Ecto neural progenitor cell (in vitro differentiated cells): Measurements from ENCODE around the gene ACSL3.

ENCODE experiments used
- DNase-seq: peaks from one replicate; pipeline ENCODE4 v3.0.0-alpha.2; 2018; ENCODE audit warnings: low spot score

Gene ACSL3

DNA sequence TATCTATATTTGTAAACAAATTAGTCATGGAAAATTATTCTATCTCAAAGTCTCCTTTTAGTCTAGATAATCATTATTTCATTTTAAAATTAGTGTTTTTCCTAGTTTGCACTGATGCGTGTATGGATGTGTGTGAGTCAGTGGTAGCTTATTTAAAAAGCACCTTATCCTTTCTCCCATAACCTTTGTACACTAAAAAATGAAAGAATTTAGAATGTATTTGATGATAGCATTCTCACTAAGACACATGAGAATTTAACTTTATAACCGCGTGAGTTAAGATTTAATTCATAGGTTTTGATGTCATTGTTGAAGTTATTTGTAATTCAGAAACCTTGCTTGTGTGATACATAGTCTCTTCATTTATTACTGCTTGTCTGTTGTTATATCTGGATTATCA lies 81.7 kb downstream of the ACSL3 start:
- DNase-seq, result no peak

DNA sequence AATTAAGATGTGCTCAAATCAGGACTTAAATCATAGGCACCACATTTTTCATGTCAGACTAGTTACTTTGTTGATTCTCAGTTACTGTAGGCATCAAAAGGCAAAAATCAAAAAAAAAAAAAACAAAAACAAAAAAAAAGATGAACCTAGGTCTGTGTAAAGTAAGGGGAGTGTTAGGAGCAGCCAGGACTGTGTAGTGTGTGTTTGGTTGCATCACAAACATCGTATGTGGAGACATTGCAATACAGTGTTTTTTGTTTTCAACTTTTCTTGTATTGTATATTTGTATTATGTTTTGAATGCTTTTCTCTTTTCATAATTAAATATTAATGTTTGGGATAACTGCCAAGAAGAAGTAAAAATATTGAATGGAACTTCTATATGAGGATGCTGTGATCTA lies 82.1 kb downstream of the ACSL3 start:
- DNase-seq, result no peak

- DNase-seq, result no peak
Measured at GRCh38 chr2:222943820-222944219, 83.0 kb downstream of the ACSL3 start.

GRCh38 chr2:222944552-222944951 lies 83.7 kb downstream of the ACSL3 start:
- no peak for DNase-seq

GRCh38 chr2:222944971-222945740 lies 84.3 kb downstream of the ACSL3 start:
- no peak for DNase-seq

GRCh38 chr2:222945887-222946286 lies 85.1 kb downstream of the ACSL3 start:
- DNase-seq, result no peak

GRCh38 chr2:222946700-222947287 lies 86.0 kb downstream of the ACSL3 start:
- no peak for DNase-seq

- DNase-seq, result no peak
Measured at GRCh38 chr2:222949073-222949472, 88.2 kb downstream of the ACSL3 start.

DNA sequence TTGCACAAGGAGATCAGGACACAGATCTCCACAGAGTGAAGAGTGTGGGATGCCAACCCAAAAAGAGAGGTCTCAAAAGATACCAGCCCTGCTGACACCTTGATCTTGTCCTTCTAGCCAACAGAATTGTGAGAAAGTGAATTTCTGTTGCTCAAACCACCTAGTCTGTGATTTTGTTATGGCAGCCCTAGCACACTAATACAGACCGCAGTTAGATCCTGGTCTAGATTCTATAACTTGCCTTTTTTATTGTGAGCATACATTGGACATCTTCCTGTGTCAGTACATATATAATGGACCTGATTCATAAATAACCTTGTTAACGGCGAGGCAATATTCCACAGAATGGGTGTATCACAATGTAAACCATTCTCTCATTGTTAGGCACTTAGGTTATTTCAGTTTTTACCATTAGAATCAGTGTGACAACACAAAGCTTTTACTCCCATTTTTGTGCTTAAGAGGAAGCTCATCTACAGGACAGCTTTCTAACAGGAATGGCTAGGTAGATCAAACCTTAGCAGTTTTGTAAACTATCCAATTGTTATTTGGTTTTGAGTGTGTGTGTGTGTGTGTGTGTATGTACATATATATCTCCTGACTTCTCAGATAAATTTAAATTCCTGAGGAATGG lies 89.0 kb downstream of the ACSL3 start:
- no peak for DNase-seq

DNA sequence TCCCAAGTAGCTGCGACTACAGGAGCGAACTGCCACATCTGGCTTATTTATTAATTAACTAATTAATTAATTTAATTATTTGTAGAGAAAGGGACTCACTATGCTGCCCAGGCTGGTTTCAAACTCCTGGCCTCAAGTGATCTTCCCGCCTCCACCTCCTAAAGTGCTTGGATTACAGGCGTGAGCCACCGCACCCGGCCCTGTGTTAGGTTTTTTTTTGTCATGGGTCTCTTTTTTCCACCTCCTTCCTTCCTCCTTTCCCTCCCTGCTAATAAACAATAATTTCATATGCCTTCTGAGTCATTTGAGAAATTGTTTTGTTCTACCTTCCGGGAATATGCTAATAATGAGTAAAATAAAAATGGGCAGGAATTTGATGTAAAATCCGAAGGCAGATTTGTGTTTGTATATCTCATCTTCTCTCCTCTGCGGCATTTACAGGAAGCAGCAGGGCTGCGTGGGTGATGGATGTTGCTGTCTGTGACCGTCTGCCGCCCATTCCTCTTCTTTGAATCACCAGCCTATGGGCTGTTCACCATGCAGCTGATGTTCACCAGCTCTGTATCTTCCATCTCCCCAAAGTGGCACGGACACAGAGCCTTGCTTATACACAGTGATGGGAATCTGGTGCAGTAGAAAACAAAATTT lies 89.9 kb downstream of the ACSL3 start:
- DNase-seq, result no peak

DNA sequence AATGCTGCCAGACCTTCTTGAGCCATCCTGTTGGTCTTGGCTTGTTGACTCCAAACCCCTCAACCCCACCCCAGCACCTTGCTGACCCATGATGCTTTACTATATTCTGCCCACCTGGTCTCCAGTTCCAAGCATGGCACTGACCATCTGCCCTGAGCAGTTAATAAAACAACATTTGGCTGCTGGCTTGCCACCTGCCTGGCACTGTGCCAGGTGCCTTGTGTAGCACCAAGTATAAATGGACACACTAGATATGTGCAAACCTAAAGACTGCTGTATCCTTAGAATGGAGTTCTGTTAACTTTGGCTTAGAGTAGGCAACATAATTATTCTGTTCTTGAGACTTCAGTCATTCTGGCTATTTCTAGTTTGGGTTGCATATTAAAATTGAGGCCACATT lies 91.4 kb downstream of the ACSL3 start:
- DNase-seq, result no peak

DNA sequence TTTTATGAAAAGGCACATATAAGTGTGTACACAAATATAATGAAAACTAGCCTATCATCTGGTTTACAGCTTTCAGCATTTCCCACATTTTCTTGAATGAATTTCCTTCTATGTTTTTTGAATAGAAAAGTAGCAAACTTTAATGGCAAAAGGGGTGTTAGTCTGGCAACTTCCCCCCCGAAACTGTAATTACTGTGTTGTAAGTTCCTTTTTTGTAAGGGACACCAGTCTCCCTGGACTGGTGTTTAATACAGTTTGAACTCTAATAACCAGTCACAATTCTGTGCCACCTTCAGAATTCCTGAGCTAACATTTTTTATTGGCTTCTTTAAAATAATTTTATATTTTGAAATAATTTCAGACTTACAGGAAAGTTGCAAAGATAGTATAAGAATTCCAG lies 94.2 kb downstream of the ACSL3 start:
- no peak for DNase-seq

GRCh38 chr2:222959358-222959757 lies 98.5 kb downstream of the ACSL3 start:
- peak; percentile 62 for DNase-seq

- no peak for DNase-seq
Measured at GRCh38 chr2:222960126-222960525, 99.3 kb downstream of the ACSL3 start.

DNA sequence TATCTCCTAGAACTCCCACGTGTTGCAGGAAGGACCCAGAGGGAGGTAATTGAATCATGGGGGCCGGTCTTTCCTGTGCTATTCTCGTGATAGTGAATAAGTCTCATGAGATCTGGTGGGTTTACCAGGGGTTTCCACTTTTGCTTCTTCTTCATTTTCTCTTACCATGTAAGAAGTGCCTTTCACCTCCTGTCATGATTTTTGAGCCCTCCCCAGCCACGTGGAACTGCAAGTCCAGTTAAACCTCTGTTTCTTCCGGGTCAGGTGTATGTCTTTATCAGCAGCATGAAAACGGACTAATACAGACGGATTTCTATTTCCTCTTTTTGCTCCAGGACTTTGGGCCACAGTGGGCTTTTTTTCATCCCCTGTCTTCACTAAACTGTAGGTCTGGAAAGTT lies 102.8 kb downstream of the ACSL3 start:
- DNase-seq, result no peak

DNA sequence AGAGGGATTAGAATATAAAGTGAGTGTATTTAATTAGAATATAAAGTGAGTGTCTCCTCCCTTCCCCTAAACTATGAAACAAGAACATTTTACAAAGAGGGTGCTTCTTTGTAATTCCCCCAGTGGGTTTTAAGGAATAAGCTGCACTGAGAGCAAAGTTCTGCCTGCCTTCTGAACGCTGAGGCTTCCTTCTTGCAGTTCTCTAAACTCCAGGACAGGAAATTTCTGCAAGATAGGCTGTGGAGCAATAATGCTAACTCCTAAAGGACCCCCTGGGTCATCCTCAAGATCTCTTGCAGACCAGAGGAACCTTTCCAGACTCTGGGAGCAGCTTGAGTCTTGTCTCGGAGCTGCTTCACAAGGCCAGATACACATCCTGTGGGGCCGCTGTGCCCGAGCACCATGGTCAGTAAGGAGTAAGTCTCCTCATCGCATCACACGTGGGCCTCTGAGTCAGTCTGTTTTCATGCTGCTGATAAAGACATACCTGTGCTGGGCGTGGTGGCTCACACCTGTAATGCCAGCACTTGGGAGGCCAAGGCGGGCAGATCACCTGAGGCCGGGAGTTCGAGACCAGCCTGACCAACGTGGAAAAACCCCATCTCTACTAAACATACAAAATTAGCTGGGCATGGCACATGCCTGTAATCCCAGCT lies 103.7 kb downstream of the ACSL3 start:
- no peak for DNase-seq

GRCh38 chr2:222965555-222965954 lies 104.7 kb downstream of the ACSL3 start:
- DNase-seq, result no peak

DNA sequence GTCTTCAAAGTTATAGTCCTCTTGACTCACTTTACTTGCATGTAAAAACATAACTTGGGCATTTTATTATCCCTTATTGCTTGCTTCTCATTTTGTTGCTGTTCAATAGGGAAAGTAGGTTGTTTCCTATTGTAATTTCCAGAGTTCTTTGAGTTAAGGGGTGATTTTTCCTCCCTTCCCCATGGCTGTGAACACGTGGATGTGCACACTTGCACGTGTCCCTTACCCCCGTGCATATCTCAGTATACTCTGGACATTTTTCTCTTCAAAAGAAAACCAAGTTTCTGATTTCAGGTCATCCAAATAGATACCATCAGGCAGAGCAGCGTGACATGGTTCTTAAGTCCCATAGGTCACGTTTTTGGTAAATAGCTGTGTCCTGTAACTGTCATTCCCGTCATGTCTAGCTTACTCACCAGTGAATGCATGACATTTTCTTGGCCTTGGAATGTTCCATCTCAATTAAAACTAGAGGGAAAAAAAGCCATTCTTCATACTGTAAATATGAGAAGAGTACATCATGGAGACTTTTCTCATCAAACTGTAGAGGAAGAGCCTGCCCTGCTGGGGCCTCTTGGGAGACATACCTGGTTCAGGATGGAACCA lies 107.8 kb downstream of the ACSL3 start:
- DNase-seq, result no peak

DNA sequence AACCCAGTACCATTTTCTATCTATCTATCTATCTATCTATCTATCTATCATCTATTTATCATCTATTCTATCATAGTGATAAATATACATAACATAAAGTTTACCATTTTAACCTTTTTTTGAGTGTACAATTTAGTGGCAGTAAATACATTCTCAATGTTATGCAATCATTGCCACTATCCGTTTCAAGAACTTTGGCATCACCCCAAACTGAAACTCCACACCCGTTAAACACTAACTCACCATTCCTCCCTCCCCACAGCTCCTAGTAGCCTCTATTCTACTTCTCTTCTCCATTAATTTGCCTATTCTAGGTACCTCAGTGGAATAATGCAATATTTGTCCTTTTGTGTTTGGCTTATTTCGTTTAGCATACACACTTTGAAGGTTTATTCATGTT lies 108.7 kb downstream of the ACSL3 start:
- no peak for DNase-seq

DNA sequence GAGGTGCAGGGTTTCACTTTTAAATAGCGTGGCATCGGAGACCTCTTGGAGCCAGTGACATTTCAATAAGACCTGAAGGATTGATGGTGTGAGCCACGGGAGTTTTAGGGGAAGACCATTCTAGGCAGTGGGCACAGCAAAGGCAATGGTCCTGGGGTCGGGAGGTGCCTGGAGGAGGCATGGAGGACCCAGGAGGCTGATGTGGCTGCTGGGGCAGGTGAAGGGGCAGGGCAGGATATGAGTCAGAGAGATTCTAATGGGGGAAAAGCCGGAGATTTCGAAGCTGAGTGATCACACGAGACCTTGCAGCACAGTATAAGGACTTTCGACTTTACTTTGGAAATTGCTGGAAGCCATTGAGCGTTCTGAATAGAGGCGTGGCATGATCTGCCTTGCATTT lies 111.6 kb downstream of the ACSL3 start:
- no peak for DNase-seq

- no peak for DNase-seq
Measured at GRCh38 chr2:222973237-222973636, 112.4 kb downstream of the ACSL3 start.

GRCh38 chr2:222973733-222974132 lies 112.9 kb downstream of the ACSL3 start:
- no peak for DNase-seq
